CD4-positive, alpha-beta T cell treated with Interleukin-21 for 1 hour (primary cell): ENCODE measurements around the gene VIPAS39.
A peak's percentile ranks its signal among the peaks of the same experiment; 100 is the strongest.

Source experiments
- DNase-seq: peaks from one replicate; pipeline ENCODE4 v3.0.0-alpha.2; 2020

Gene VIPAS39

DNA sequence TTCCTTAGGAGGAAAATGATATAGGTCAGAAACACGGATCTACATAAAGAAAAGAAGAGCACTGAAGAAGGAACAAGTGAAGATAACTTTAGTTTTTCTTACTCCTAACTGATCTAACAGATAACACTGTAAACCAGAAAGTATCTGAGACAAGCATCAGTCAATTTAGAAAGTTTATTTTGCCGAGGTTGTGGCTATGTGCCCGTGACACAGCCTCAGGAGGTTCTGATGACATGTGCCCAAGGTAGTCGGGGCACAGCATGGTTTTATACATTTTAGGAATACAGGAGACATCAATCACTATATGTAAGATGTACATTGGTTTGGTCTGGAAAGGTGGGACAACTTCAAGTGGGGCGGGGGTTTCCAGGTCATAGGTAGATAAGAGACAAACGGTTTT, 57.2 kb downstream of the VIPAS39 start:
- DNase-seq, result no peak

DNA sequence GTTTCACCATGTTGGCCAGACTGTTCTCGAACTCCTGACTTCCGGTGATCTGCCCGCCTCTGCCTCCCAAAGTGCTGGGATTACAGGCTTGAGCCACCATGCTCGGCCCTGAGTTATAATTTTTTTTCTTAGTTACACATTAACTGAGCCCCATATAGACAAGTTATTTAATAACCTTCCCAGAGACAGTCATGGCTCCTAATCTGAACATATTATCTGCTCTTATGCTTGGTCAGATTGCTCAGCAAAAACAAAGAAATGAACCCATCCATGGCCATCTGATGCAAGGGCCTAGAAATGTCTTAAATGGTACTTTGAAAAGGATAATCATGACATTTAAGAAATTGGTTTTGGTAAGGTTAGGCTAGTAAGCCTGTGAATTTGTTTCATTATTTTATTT, 67.2 kb downstream of the VIPAS39 start:
- no peak for DNase-seq

DNA sequence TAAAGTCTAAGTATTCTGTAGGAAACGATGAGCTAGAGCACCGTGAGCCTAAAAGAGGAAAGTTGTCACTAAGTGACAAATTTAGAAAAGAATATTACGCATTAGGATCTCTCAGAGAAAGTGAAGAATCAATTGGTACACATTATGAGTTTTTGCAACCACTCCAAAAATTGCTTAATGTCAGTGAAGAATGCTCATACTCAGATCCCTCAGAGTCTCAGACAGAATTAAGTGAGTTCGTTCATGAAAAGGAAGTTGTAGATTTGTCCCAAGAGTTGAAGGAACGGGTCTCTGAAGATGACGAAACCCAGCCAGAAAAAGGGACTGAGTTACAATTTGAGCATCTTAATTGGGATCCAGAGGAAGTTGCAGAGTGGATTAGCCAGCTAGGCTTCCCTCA, 78.7 kb downstream of the VIPAS39 start:
- no peak for DNase-seq

- DNase-seq, result no peak
Measured at GRCh38 chr14:77377502-77377844, 79.9 kb downstream of the VIPAS39 start.

DNA sequence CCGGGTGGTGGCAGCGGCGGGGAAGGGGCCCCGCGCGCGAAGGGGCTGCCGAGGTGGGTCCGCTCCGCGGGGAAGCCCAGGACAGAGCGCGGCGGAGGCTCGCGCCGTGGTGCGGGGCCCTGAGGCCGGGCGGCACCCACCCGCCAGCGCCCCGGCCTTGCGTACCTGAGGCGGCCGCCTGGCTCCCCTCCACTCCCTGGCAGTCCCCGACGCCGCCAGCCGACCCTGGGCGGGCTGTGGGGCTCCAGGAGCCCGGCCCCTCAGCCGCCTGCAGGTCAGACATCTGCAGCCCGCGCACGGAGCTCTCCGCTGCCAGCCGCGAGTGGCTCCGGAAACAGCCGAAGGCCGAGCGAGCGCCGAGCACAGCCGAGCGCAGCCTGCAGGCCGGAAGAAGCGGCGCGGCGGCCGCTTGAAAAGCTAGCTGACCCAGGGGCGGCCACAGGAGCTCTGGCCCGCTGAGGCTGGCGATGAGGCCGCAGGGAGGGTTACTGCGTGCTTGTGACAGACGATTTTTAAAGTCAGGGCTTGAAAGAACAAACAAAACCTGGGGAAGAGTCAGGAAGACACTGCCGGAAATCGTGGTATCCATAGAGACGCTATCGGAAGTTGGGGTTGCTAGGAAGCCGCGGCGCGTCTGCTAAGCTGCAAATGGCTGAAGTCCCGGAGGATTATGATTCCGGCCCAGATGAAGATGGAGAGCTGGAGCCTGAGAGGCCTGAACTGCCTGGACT, 80.5 kb downstream of the VIPAS39 start, which contains the start of the genes SAMD15 and TMED8:
SAMD15 (plus strand) TSS at position 609 of the 731 bp plus-strand sequence; CDS start at position 649, 40 bp downstream.
TMED8 (minus strand) TSS at position 324 of the 731 bp plus-strand sequence; CDS start at position 283, 41 bp downstream.
- peak; percentile 85 for DNase-seq
